NOMO-1 treated with DMSO at 0.1 percent for 48 hours (cell line): ENCODE measurements around the gene GTF2H4.

ENCODE experiments used
- DNase-seq: peaks from one replicate; lab custom pipeline; 2025; ENCODE audit not compliant: unreplicated experiment; lab: John Stamatoyannopoulos, UW

Gene GTF2H4

GRCh38 chr6:30882204-30882758 is 25.7 kb upstream of the GTF2H4 start:
- no peak for DNase-seq

- no peak for DNase-seq
These were observed 25.0 kb upstream of the GTF2H4 start for GRCh38 chr6:30882759-30883684.

- no peak for DNase-seq
These were observed 24.1 kb upstream of the GTF2H4 start, which contains the start of gene DDR1 for GRCh38 chr6:30883685-30884520. Gene DDR1, plus strand, starts transcription at chr6:30884519. Its CDS starts 4,211 bp downstream, at chr6:30888730.

- DNase-seq = peak; percentile 18
These were observed 23.2 kb upstream of the GTF2H4 start for GRCh38 chr6:30884521-30885480.

GRCh38 chr6:30885481-30885998 is 22.5 kb upstream of the GTF2H4 start:
- no peak for DNase-seq

GRCh38 chr6:30885999-30886896 is 21.8 kb upstream of the GTF2H4 start:
- no peak for DNase-seq

- DNase-seq = no peak
These were observed 21.1 kb upstream of the GTF2H4 start for GRCh38 chr6:30886897-30887255.

GRCh38 chr6:30887901-30888815 is 19.8 kb upstream of the GTF2H4 start:
- no peak for DNase-seq

GRCh38 chr6:30888816-30889495 is 19.1 kb upstream of the GTF2H4 start:
- no peak for DNase-seq

- no peak for DNase-seq
These were observed 18.5 kb upstream of the GTF2H4 start for GRCh38 chr6:30889496-30889885.

- no peak for DNase-seq
These were observed 17.9 kb upstream of the GTF2H4 start for GRCh38 chr6:30889921-30890645.

- DNase-seq = no peak
These were observed 17.2 kb upstream of the GTF2H4 start for GRCh38 chr6:30890646-30891449.

- DNase-seq = no peak
These were observed 16.6 kb upstream of the GTF2H4 start for GRCh38 chr6:30891450-30891723.

- DNase-seq = no peak
These were observed 16.0 kb upstream of the GTF2H4 start for GRCh38 chr6:30891816-30892538.

- DNase-seq = no peak
These were observed 14.9 kb upstream of the GTF2H4 start for GRCh38 chr6:30893001-30893591.
